GM12864 (cell line): Measurements from ENCODE around the gene CARS2.
A peak's percentile ranks its signal among the peaks of the same experiment; 100 is the strongest.

Experiments used
- DNase-seq: peaks from one replicate; pipeline ENCODE4 v3.0.0-alpha.2; 2011; ENCODE audit warnings: low read depth
- H3K4me3 ChIP-seq: 2 replicates; pipeline ENCODE4 v1.5.1; 2011; ENCODE audit warnings: mild to moderate bottlenecking, low read depth, low read length, control low read depth
- CTCF ChIP-seq: IDR thresholded peaks from 2 replicates; pipeline ENCODE4 v1.5.1; 2011; ENCODE audit warnings: low read depth, mild to moderate bottlenecking, moderate library complexity, low read length, control low read depth, inconsistent platforms; ENCODE audit errors: missing control alignments

The CARS2 gene

GRCh38 chr13:110714797-110715394, 9.0 kb upstream of the CARS2 start:
- H3K4me3 ChIP-seq, result peak overlapping the region; percentile 87
- no peak for TF ChIP-seq CTCF
- DNase-seq, result no peak

GRCh38 chr13:110713981-110714796, 8.3 kb upstream of the CARS2 start:
- TF ChIP-seq CTCF, result peak; percentile 30
- peak overlapping the region; percentile 87 for H3K4me3 ChIP-seq
- no peak for DNase-seq

- no peak for DNase-seq
These were observed 7.7 kb upstream of the CARS2 start, which contains the start of gene ING1 for GRCh38 chr13:110713642-110713952. ING1 (plus strand) TSS chr13:110713700; CDS start chr13:110714150, 450 bp downstream.

GRCh38 chr13:110712849-110713641, 7.1 kb upstream of the CARS2 start:
- no peak for TF ChIP-seq CTCF
- H3K4me3 ChIP-seq, result peak overlapping the region; percentile 99
- DNase-seq, result peak; percentile 99

More at GRCh38 chr13:110713642-110713952, 7.7 kb upstream of the CARS2 start, which contains the start of gene ING1:
- peak within 1 kb of the TSS; percentile 99 for H3K4me3 ChIP-seq
- no peak for TF ChIP-seq CTCF

- DNase-seq, result peak; percentile 82
- H3K4me3 ChIP-seq, result peak overlapping the region; percentile 99
- no peak for TF ChIP-seq CTCF
These were observed 6.3 kb upstream of the CARS2 start for GRCh38 chr13:110712081-110712848.

GRCh38 chr13:110706570-110707372, 855 bp upstream of the CARS2 start:
- no peak for DNase-seq
- peak overlapping the region; percentile 88 for H3K4me3 ChIP-seq
- TF ChIP-seq CTCF, result no peak
